ENCODE data around the gene BAHCC1.

The BAHCC1 gene

DNA sequence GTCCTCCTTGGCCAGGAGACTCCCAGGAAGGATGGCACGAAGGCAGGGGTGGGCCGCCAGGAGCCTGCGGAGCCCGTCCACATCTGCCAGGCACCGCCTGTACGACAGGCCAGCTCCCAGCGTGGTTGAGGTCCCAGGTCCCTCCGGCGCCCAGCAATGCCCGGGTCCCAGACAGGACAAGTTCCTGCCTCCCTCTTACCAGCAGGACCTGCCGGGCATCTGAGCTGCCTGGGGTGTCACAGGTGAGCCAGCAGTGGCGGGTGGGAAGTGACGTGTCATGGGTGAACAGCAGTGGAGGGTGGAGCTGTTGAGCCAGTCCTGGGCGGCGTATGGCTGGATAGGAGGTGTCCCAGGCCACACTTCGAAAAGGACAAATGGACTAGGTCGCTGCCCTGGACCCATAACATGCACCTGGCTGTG is 15.7 kb upstream of the BAHCC1 start:
- H2AFZ ChIP-seq (ENCODE audit: low read length), result no peak overlapping the region
- H3K4me3 ChIP-seq (ENCODE audit: low read length), result no peak overlapping the region
- H3F3A ChIP-seq (ENCODE audit: insufficient read depth, low read length), result no peaks in the 10 kb centered on the region
- no peak for DNase-seq
- H3K9me2 ChIP-seq (replicated peaks; ENCODE audit: insufficient read depth, low read length), result no peaks in the 10 kb centered on the region
- no peak overlapping the region for H3K9ac ChIP-seq (ENCODE audit: low read length)
- no peak overlapping the region for H3K27ac ChIP-seq (ENCODE audit: low read length)
- H3K36me3 ChIP-seq (replicated peaks; ENCODE audit: insufficient read depth, low read length), result no peaks in the 10 kb centered on the region
- TF ChIP-seq EZH2 (optimal IDR thresholded peaks at IDR 0.05; ENCODE audit: low read depth, low read length), result no peak
- TF ChIP-seq EZH2phosphoT487 (IDR thresholded peaks at IDR 0.05; ENCODE audit: low read length), result no peak
- TF ChIP-seq, protein P1, sequence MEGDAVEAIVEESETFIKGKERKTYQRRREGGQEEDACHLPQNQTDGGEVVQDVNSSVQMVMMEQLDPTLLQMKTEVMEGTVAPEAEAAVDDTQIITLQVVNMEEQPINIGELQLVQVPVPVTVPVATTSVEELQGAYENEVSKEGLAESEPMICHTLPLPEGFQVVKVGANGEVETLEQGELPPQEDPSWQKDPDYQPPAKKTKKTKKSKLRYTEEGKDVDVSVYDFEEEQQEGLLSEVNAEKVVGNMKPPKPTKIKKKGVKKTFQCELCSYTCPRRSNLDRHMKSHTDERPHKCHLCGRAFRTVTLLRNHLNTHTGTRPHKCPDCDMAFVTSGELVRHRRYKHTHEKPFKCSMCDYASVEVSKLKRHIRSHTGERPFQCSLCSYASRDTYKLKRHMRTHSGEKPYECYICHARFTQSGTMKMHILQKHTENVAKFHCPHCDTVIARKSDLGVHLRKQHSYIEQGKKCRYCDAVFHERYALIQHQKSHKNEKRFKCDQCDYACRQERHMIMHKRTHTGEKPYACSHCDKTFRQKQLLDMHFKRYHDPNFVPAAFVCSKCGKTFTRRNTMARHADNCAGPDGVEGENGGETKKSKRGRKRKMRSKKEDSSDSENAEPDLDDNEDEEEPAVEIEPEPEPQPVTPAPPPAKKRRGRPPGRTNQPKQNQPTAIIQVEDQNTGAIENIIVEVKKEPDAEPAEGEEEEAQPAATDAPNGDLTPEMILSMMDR (IDR thresholded peaks at IDR 0.05; ENCODE audit: low read length), result no peak
- H3K4me2 ChIP-seq (ENCODE audit: low read depth, low read length), result no peak overlapping the region
- H3K27me3 ChIP-seq (replicated peaks; ENCODE audit: insufficient read depth, low read length), result peaks cover 90% of the 10 kb centered on the region
- H3K79me2 ChIP-seq (ENCODE audit: low read length), result no peaks in the 10 kb centered on the region
- H4K20me1 ChIP-seq (ENCODE audit: insufficient read depth, low read length), result no peaks in the 10 kb centered on the region
- H3K4me1 ChIP-seq (ENCODE audit: low read length), result no peaks in the 10 kb centered on the region
- no peaks in the 10 kb centered on the region for H3K9me3 ChIP-seq (replicated peaks; ENCODE audit: insufficient read depth, low read length)

DNA sequence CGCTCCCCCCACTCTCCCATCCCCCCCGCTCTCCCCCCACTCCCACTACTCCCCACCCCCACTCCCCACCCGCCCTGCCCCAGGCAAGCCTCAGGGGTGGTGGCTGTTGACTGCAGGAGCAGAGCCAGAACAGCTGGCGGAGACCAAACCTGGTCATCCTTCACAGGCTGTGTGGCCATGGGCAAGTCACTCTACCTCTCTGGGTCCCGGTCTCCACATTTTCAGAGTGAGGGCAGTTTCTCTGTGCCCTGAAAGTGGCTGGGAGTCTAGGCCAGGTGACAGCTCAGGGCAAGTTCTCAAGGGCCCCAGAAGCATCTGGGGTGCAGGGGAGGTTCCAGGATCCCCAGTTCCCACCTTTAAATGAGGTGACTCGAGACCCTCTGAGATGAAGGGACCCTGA is 15.1 kb upstream of the BAHCC1 start:
- H4K20me1 ChIP-seq (ENCODE audit: insufficient read depth, low read length), result no peaks in the 10 kb centered on the region
- no peak overlapping the region for H2AFZ ChIP-seq (ENCODE audit: low read length)
- H3K9me2 ChIP-seq (replicated peaks; ENCODE audit: insufficient read depth, low read length), result no peaks in the 10 kb centered on the region
- H3K9ac ChIP-seq (ENCODE audit: low read length), result no peak overlapping the region
- no peaks in the 10 kb centered on the region for H3K4me1 ChIP-seq (ENCODE audit: low read length)
- H3K79me2 ChIP-seq (ENCODE audit: low read length), result no peaks in the 10 kb centered on the region
- TF ChIP-seq EZH2 (optimal IDR thresholded peaks at IDR 0.05; ENCODE audit: low read depth, low read length) (no peak), EZH2phosphoT487 (IDR thresholded peaks at IDR 0.05; ENCODE audit: low read length) (no peak)
- no peaks in the 10 kb centered on the region for H3K9me3 ChIP-seq (replicated peaks; ENCODE audit: insufficient read depth, low read length)
- no peak overlapping the region for H3K4me2 ChIP-seq (ENCODE audit: low read depth, low read length)
- H3F3A ChIP-seq (ENCODE audit: insufficient read depth, low read length), result no peaks in the 10 kb centered on the region
- H3K27me3 ChIP-seq (replicated peaks; ENCODE audit: insufficient read depth, low read length), result peaks cover 90% of the 10 kb centered on the region
- no peaks in the 10 kb centered on the region for H3K36me3 ChIP-seq (replicated peaks; ENCODE audit: insufficient read depth, low read length)
- DNase-seq, result no peak
- no peak overlapping the region for H3K4me3 ChIP-seq (ENCODE audit: low read length)
- no peak overlapping the region for H3K27ac ChIP-seq (ENCODE audit: low read length)

DNA sequence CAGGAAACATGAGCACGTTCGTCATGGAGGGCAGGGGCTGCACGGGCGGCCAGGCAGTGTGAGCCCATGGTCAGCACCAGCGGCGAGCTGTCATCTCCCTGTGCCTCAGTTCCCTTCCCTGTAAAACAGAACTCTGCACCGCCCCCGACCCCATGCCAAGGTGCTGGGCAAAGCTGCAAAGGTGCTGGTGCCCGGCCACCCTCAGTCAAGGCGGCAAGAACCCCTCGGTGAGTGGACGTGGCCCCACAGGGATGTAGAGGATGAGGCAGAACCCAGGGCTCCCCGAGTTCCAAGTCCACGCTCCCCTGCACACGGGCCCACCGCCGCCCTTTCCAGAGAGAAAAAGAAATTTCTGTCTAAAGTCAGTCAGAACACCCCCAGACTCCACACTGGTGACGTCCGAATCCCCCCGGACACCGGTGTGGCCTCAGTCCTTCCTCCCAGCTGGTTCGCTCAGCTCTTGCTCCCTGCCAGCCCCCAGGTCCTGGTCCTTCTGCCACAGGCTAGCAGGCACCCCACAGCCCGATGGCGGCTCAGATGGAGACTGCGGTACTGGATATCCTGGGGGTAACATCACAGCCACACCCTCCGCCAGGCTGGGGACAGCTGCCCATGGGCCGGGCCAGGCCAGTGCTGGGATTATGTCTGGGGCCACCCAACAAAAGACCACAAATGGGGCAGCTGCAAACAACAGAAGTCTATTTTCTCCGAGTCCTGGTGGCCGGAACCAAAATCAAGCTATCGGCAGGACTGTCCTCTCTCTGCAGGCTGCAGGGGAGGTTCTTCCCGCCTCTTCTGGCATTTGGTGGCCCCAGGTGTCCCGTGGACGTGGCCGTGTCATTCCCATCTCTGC is 14.4 kb upstream of the BAHCC1 start:
- H3K79me2 ChIP-seq (ENCODE audit: low read length), result no peaks in the 10 kb centered on the region
- no peak for DNase-seq
- no peak overlapping the region for H3K4me3 ChIP-seq (ENCODE audit: low read length)
- no peak overlapping the region for H2AFZ ChIP-seq (ENCODE audit: low read length)
- H3K27me3 ChIP-seq (replicated peaks; ENCODE audit: insufficient read depth, low read length), result peaks cover 90% of the 10 kb centered on the region
- H3K9ac ChIP-seq (ENCODE audit: low read length), result no peak overlapping the region
- no peak overlapping the region for H3K4me2 ChIP-seq (ENCODE audit: low read depth, low read length)
- H3K9me3 ChIP-seq (replicated peaks; ENCODE audit: insufficient read depth, low read length), result no peaks in the 10 kb centered on the region
- no peaks in the 10 kb centered on the region for H3K9me2 ChIP-seq (replicated peaks; ENCODE audit: insufficient read depth, low read length)
- H4K20me1 ChIP-seq (ENCODE audit: insufficient read depth, low read length), result no peaks in the 10 kb centered on the region
- TF ChIP-seq, protein P1 (IDR thresholded peaks at IDR 0.05; ENCODE audit: low read length), result no peak
- no peak for TF ChIP-seq EZH2phosphoT487 (IDR thresholded peaks at IDR 0.05; ENCODE audit: low read length)
- no peak for TF ChIP-seq EZH2 (optimal IDR thresholded peaks at IDR 0.05; ENCODE audit: low read depth, low read length)
- no peaks in the 10 kb centered on the region for H3K36me3 ChIP-seq (replicated peaks; ENCODE audit: insufficient read depth, low read length)
- H3F3A ChIP-seq (ENCODE audit: insufficient read depth, low read length), result no peaks in the 10 kb centered on the region
- H3K4me1 ChIP-seq (ENCODE audit: low read length), result no peaks in the 10 kb centered on the region
- no peak overlapping the region for H3K27ac ChIP-seq (ENCODE audit: low read length)
